ENCODE results near the gene CNOT3.
A peak's percentile ranks its signal among the peaks of the same experiment; 100 is the strongest.

The CNOT3 gene

GRCh38 chr19:54178581-54179261, 41.2 kb downstream of the CNOT3 start:
- Histone ChIP-seq H3K9me3 (ENCODE audit: control insufficient read depth, insufficient read depth, low read depth, low read length) (no peaks in the 10 kb centered on the region), H3K4me1 (ENCODE audit: control insufficient read depth, insufficient read depth, low read length) (no peaks in the 10 kb centered on the region), H3K4me3 (ENCODE audit: low read depth, low read length) (no peak overlapping the region), H3K27ac (ENCODE audit: extremely low read depth, low read depth, low read length) (no peak overlapping the region), H3K36me3 (ENCODE audit: control insufficient read depth in 2 of 2, insufficient read depth in 1 of 2, low read length in 2 of 2) (peaks cover 14 to 37% of the 10 kb centered on the region in 2 experiments; a peak in 2 of 3 replicates)
- TF ChIP-seq ZNF76 (tag by site-specific recombination; IDR thresholded peaks at IDR 0.05; ENCODE audit: borderline replicate concordance, low read depth) (peak; percentile 96), KLF8 (tag by site-specific recombination; IDR thresholded peaks at IDR 0.05) (0 out of 2 replicates have a peak, but pooled peaks have one; percentile 35), SETDB1 (IDR thresholded peaks at IDR 0.05; ENCODE audit: insufficient read length, low read length) (no peak), ZNF654 (tag by site-specific recombination; IDR thresholded peaks at IDR 0.05; ENCODE audit: low read depth) (no peak), ZNF580 (tag by site-specific recombination; IDR thresholded peaks at IDR 0.05) (peak; percentile 31; the same call in 1 of the 2 replicates), ZNF37A (tag by site-specific recombination; IDR thresholded peaks at IDR 0.05) (no peak), ZNF791 (tag by site-specific recombination; IDR thresholded peaks at IDR 0.05) (no peak), ZBTB21 (tag by site-specific recombination; IDR thresholded peaks at IDR 0.05) (no peak), ZXDB (tag by site-specific recombination; IDR thresholded peaks at IDR 0.05) (peak; percentile 45; the same call in 1 of the 2 replicates), ZNF121 (tag by site-specific recombination; IDR thresholded peaks at IDR 0.05) (no peak), SP3 (tag by site-specific recombination; IDR thresholded peaks at IDR 0.05) (0 out of 2 replicates have a peak, but pooled peaks have one; percentile 20), KLF16 (tag by site-specific recombination; IDR thresholded peaks at IDR 0.05) (no peak), ZNF426 (tag by site-specific recombination; IDR thresholded peaks at IDR 0.05) (no peak), ZFP41 (tag by site-specific recombination; IDR thresholded peaks at IDR 0.05; ENCODE audit: borderline replicate concordance) (no peak), ZNF133 (tag by site-specific recombination; IDR thresholded peaks at IDR 0.05) (no peak), ZNF514 (tag by site-specific recombination; IDR thresholded peaks at IDR 0.05) (no peak), ZNF596 (tag by site-specific recombination; IDR thresholded peaks at IDR 0.05) (no peak)
- POLR2A ChIA-PET: interaction anchor here (10.2 kb wide), 1 partner anchor 11 kb away, joined by 90 read pairs; the partner anchor contains the start of genes MBOAT7 and TSEN34
- CTCF ChIA-PET: interaction anchor here (2.0 to 2.3 kb wide), 2 partner anchors 8 to 11 kb away, joined by 13 to 15 read pairs; partner anchors contain the start of gene MBOAT7

GRCh38 chr19:54179262-54179852, 41.8 kb downstream of the CNOT3 start:
- Histone ChIP-seq H3K9me3 (ENCODE audit: control insufficient read depth, insufficient read depth, low read depth, low read length) (no peaks in the 10 kb centered on the region), H3K4me3 (ENCODE audit: low read depth, low read length) (no peak overlapping the region), H3K36me3 (ENCODE audit: control insufficient read depth in 2 of 2, insufficient read depth in 1 of 2, low read length in 2 of 2) (peaks cover 14 to 39% of the 10 kb centered on the region in 2 experiments; a peak in 2 of 3 replicates), H3K4me1 (ENCODE audit: control insufficient read depth, insufficient read depth, low read length) (no peaks in the 10 kb centered on the region), H3K27ac (ENCODE audit: extremely low read depth, low read depth, low read length) (no peak overlapping the region)
- TF ChIP-seq ZNF394 (tag by site-specific recombination; IDR thresholded peaks at IDR 0.05; ENCODE audit: borderline replicate concordance): no peak
- no peak for TF ChIP-seq ZNF280C (tag by site-specific recombination; IDR thresholded peaks at IDR 0.05)
- TF ChIP-seq ZBTB10 (tag by site-specific recombination; IDR thresholded peaks at IDR 0.05): no peak
- no peak for TF ChIP-seq ZNF473 (tag by site-specific recombination; IDR thresholded peaks at IDR 0.05)
- TF ChIP-seq ZFHX2 (tag by site-specific recombination; conservative IDR thresholded peaks at IDR 0.05): no peak
- TF ChIP-seq ZNF513 (tag by site-specific recombination; IDR thresholded peaks at IDR 0.05): no peak
- no peak for TF ChIP-seq MZF1 (tag by site-specific recombination; IDR thresholded peaks at IDR 0.05; ENCODE audit: borderline replicate concordance)
- no peak for TF ChIP-seq ZNF571 (tag by site-specific recombination; IDR thresholded peaks at IDR 0.05)
- no peak for TF ChIP-seq ZNF16 (tag by site-specific recombination; IDR thresholded peaks at IDR 0.05; ENCODE audit: low read depth)
- TF ChIP-seq ZNF555 (tag by site-specific recombination; conservative IDR thresholded peaks at IDR 0.05): no peak
- TF ChIP-seq PRDM1 (tag by site-specific recombination; IDR thresholded peaks at IDR 0.05): no peak
- TF ChIP-seq ZNF23 (tag by site-specific recombination; IDR thresholded peaks at IDR 0.05; ENCODE audit: borderline replicate concordance): no peak
- ChIA-PET POLR2A (interaction anchor here (10.2 kb wide), 1 partner anchor 10 kb away, joined by 90 read pairs; the partner anchor contains the start of genes MBOAT7 and TSEN34), CTCF (interaction anchor here (2.0 to 2.3 kb wide), 2 partner anchors 9 to 10 kb away, joined by 13 to 15 read pairs; partner anchors contain the start of gene MBOAT7)
